GM12878 (cell line): Measurements from ENCODE around the gene ENPP7. TPM values are rescaled to one million over a fixed set of nuclear protein-coding genes. Genes with fewer than 3 reads are reported as not detected.

Source experiments
- ATAC-seq: fragments of 200-7000 bp; cut with Tn5 transposase; 3 replicates; pipeline ENCODE4 v1.9.1; 2020; ENCODE audit warnings: mild to moderate bottlenecking, moderate library complexity
- BruUV-seq: library from RNA; stranded (reverse); fragments of 400-500 nt; replicated peaks from 2 replicates; lab custom pipeline; 2021; lab: Mats Ljungman, UMichigan
- CTCF ChIA-PET: fragments of 300-600 bp; sonication (Branson Sonifier 250); formaldehyde crosslinking; extraction: SDS; loops from one replicate; lab custom pipeline; 2021; ENCODE audit warnings: inconsistent platforms; lab: Yijun Ruan, JAX
- POLR2A ChIA-PET: fragments of 350-600 bp; formaldehyde crosslinking; extraction: SDS; loops from one replicate; lab custom pipeline; 2021; ENCODE audit warnings: inconsistent platforms; lab: Charles Lee
- RAD21 ChIA-PET: fragments of 300-600 bp; sonication (Branson Sonifier 250); formaldehyde crosslinking; loops from one replicate; lab custom pipeline; 2023; ENCODE audit warnings: antibody characterized with exemption; ENCODE audit not compliant: unreplicated experiment; lab: Charles Lee
- SMC1A ChIA-PET: fragments of 300-600 bp; sonication (Branson Sonifier 250); formaldehyde crosslinking; loops from one replicate; lab custom pipeline; 2023; ENCODE audit not compliant: unreplicated experiment, uncharacterized antibody; lab: Charles Lee
- DNase-seq: peaks from one replicate; pipeline ENCODE4 v3.0.0-alpha.2; 2011; ENCODE audit warnings: low read depth, low spot score
- FAIRE-seq: peaks from 3 replicates; lab custom pipeline; 2011; peaks lifted over from hg19 to GRCh38; lab: Jason Lieb, UNC
- H2AFZ ChIP-seq: 2 replicates; pipeline ENCODE4 v1.6.0; 2011; ENCODE audit warnings: low read depth, low read length, control low read depth; ENCODE audit not compliant: control insufficient read depth
- H3K27ac ChIP-seq: 2 replicates; pipeline ENCODE4 v1.5.1; 2011; ENCODE audit warnings: control low read depth; ENCODE audit not compliant: control insufficient read depth, insufficient read depth
- H3K27me3 ChIP-seq, 2 experiments: replicated peaks in 1 of 2; 2 replicates each; pipeline versions ENCODE4 v1.6.0 to v1.6.1; 2011; ENCODE audit warnings: low read length in 1 of 2; ENCODE audit not compliant: control insufficient read depth in 2 of 2, insufficient read depth in 2 of 2
- H3K36me3 ChIP-seq, 2 experiments: 2 replicates each; pipeline ENCODE4 v1.5.1; 2011; ENCODE audit warnings: low read length in 1 of 2; ENCODE audit not compliant: control insufficient read depth in 2 of 2, insufficient read depth in 2 of 2
- H3K4me1 ChIP-seq: 2 replicates; pipeline ENCODE4 v1.6.1; 2011; ENCODE audit warnings: mild to moderate bottlenecking, low read length, moderate library complexity, mixed read lengths; ENCODE audit not compliant: control insufficient read depth, insufficient read depth
- H3K4me2 ChIP-seq: 2 replicates; pipeline ENCODE4 v1.6.0; 2011; ENCODE audit warnings: control low read depth; ENCODE audit not compliant: control insufficient read depth, insufficient read depth
- H3K4me3 ChIP-seq: fragments of 200-600 bp; sonication (generic); 2 replicates; pipeline ENCODE4 v1.5.1; 2016
- H3K79me2 ChIP-seq: 2 replicates; pipeline ENCODE4 v1.6.0; 2011; ENCODE audit warnings: low read length; ENCODE audit not compliant: control insufficient read depth, insufficient read depth
- H3K9ac ChIP-seq: 2 replicates; pipeline ENCODE4 v1.8.0; 2011; ENCODE audit warnings: low read length, control low read depth, mixed read lengths; ENCODE audit not compliant: control insufficient read depth, insufficient read depth
- H3K9me3 ChIP-seq: replicated peaks from 3 replicates; pipeline ENCODE4 v1.5.1; 2011; ENCODE audit warnings: mild to moderate bottlenecking, low read length; ENCODE audit not compliant: control insufficient read depth, insufficient read depth
- H4K20me1 ChIP-seq: 2 replicates; pipeline ENCODE4 v1.6.0; 2011; ENCODE audit not compliant: control insufficient read depth, insufficient read depth
- CEBPZ ChIP-seq: fragments of 150-350 bp; IDR thresholded peaks from 2 replicates; pipeline ENCODE4 v1.6.1; 2016; ENCODE audit warnings: low read depth, low read length
- FOXK2 ChIP-seq: fragments of 450-650 bp; IDR thresholded peaks from 2 replicates; pipeline ENCODE4 v1.6.1; 2017; ENCODE audit warnings: mild to moderate bottlenecking, moderate library complexity
- IKZF1 ChIP-seq: fragments of 450-650 bp; conservative IDR thresholded peaks from 2 replicates; pipeline ENCODE4 v1.6.1; 2017; ENCODE audit warnings: antibody characterized with exemption, mild to moderate bottlenecking
- KAT2A ChIP-seq: conservative IDR thresholded peaks from 2 replicates; pipeline ENCODE4 v1.6.1; 2011; ENCODE audit warnings: low read depth, low read length; ENCODE audit not compliant: control insufficient read depth
- MEF2B ChIP-seq: fragments of 450-650 bp; IDR thresholded peaks from 2 replicates; pipeline ENCODE4 v1.6.1; 2018; ENCODE audit warnings: mild to moderate bottlenecking, moderate library complexity; ENCODE audit not compliant: partially characterized antibody, poor library complexity, severe bottlenecking
- NR2C1 ChIP-seq: fragments of 450-650 bp; IDR thresholded peaks from 2 replicates; pipeline ENCODE4 v1.6.1; 2017; ENCODE audit warnings: antibody characterized with exemption, mild to moderate bottlenecking, moderate library complexity
- STAT3 ChIP-seq: IDR thresholded peaks from 2 replicates; pipeline ENCODE4 v1.6.1; 2011; ENCODE audit warnings: low read depth, low read length, improper control_type of control experiment
- WGBS: methylation state at CpG from one replicate; pipeline ENCODE4 v1.1.6; 2016; ENCODE audit warnings: low lambda C conversion rate; ENCODE audit not compliant: insufficient replicate concordance, insufficient coverage; ENCODE audit errors: missing lambda C conversion rate; 5-methylcytosine and 5-hydroxymethylcytosine counted together
- in situ Hi-C: fragments of 300-500 bp; cut with MboI; formaldehyde crosslinking; loops from 9 replicates; pipeline ENCODE4 v1.14.3; 2018; ENCODE audit warnings: mixed read lengths
- intact Hi-C: fragments of 100-400 bp; cut with micrococcal nuclease; formaldehyde crosslinking; loops from one replicate; pipeline ENCODE4 v1.14.2; 2022; ENCODE audit not compliant: unreplicated experiment
- polyA plus RNA-seq, 11 experiments: library from polyadenylated mRNA; depleted of rRNA in 4 of 11; unstranded in 6 of 11; stranded (reverse) in 5 of 11; fragments of >200 nt; fragmentation: Nextera tagmentation in 4 of 11; fragmentation: Illumina TruSeq in 1 of 11; extraction: Ambion mirVana in 4 of 11; extraction: Trizol in 1 of 11; gene quantifications; 1 replicate in 1 of 11; 2 replicates in 10 of 11; pipeline versions ENCODE4 v1.2.1 to v1.2.3, GENCODE V29; 2011 to 2016; ENCODE audit warnings: inconsistent platforms in 2 of 11, missing spikeins in 2 of 11, low read depth in 1 of 11
- total RNA-seq, 4 experiments: library from RNA; depleted of rRNA in 3 of 4; stranded (reverse); fragments of >200 nt in 3 of 4; fragmentation: Illumina TruSeq in 1 of 4; extraction: Trizol in 1 of 4; gene quantifications; 2 replicates each; pipeline versions ENCODE4 v1.2.1 to v1.2.3, GENCODE V29; 2013 to 2021
- TF ChIP-seq, protein P1 (sequence below): IDR thresholded peaks from 2 replicates; pipeline ENCODE4 v1.6.1; 2012; ENCODE audit warnings: improper control_type of control experiment, low read depth, low read length; ENCODE audit not compliant: insufficient replicate concordance

The ENPP7 gene
- total and polyA plus RNA-seq, 10 of the 15 experiments (the other 5 are each of a cell fraction or from before 2014, with no cell fraction given) = 0.04 to 0.41 (median 0.18) TPM; not detected in 1

DNA sequence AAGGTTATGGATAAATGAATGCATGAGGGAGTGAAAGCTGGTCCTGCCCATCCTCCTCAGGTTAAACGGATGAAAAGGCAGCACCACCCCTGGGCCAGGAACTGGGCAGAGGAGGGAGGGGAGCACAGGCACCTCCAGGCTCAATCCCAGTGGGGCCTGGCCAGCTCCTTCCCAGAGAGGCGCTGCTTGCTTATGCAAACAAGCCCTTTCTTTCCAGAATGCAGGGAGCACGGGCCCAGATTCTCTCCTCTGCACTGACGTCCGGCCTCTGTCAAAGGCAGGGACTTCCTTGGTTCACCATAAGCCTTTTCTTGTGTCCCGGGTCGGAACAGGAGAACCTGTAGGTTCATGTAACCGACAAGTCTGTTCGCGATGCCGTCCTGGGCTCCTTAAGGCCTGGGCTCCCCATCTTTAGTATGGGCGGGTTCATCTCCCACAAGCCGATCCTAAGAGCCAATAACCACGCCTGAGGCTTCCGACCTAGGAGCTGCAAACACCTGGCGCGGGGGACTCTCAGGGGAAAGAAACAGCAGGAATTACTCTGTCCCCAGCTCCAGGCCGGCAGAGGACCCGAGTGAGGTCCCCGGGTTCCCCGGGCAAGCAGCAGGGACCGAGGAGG, 16.3 kb downstream of the ENPP7 start:
- H3K79me2 ChIP-seq = no peaks in the 10 kb centered on the region
- peaks cover 13% of the 10 kb centered on the region for H3K4me1 ChIP-seq
- ChIA-PET CTCF (interaction anchor here (0.8 to 2.3 kb wide), 9 partner anchors 13 to 251 kb away, joined by 3 to 13 read pairs (median 5); no protein-coding TSS in a partner anchor), POLR2A (no interaction called here), SMC1A (no interaction called here), RAD21 (interaction anchor here (1.3 kb wide), 1 partner anchor 64 kb away, joined by 10 read pairs; no protein-coding TSS in a partner anchor)
- H3K4me2 ChIP-seq = no peak overlapping the region
- no peak overlapping the region for H3K27ac ChIP-seq
- no peak overlapping the region for H3K9ac ChIP-seq
- in situ Hi-C loops (no loop called here), intact Hi-C loops (loop anchor here (2.0 to 5.0 kb wide), 2 partner anchors 90 to 228 kb away; partner anchors contain the start of gene CBX4)
- TF ChIP-seq MEF2B (no peak), KAT2A (no peak), CEBPZ (no peak), NR2C1 (no peak), IKZF1 (no peak), STAT3 (no peak), FOXK2 (no peak)
- TF ChIP-seq, protein P1, sequence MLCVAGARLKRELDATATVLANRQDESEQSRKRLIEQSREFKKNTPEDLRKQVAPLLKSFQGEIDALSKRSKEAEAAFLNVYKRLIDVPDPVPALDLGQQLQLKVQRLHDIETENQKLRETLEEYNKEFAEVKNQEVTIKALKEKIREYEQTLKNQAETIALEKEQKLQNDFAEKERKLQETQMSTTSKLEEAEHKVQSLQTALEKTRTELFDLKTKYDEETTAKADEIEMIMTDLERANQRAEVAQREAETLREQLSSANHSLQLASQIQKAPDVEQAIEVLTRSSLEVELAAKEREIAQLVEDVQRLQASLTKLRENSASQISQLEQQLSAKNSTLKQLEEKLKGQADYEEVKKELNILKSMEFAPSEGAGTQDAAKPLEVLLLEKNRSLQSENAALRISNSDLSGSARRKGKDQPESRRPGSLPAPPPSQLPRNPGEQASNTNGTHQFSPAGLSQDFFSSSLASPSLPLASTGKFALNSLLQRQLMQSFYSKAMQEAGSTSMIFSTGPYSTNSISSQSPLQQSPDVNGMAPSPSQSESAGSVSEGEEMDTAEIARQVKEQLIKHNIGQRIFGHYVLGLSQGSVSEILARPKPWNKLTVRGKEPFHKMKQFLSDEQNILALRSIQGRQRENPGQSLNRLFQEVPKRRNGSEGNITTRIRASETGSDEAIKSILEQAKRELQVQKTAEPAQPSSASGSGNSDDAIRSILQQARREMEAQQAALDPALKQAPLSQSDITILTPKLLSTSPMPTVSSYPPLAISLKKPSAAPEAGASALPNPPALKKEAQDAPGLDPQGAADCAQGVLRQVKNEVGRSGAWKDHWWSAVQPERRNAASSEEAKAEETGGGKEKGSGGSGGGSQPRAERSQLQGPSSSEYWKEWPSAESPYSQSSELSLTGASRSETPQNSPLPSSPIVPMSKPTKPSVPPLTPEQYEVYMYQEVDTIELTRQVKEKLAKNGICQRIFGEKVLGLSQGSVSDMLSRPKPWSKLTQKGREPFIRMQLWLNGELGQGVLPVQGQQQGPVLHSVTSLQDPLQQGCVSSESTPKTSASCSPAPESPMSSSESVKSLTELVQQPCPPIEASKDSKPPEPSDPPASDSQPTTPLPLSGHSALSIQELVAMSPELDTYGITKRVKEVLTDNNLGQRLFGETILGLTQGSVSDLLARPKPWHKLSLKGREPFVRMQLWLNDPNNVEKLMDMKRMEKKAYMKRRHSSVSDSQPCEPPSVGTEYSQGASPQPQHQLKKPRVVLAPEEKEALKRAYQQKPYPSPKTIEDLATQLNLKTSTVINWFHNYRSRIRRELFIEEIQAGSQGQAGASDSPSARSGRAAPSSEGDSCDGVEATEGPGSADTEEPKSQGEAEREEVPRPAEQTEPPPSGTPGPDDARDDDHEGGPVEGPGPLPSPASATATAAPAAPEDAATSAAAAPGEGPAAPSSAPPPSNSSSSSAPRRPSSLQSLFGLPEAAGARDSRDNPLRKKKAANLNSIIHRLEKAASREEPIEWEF = no peak
- H3K4me3 ChIP-seq = no peak overlapping the region
- H2AFZ ChIP-seq = no peak overlapping the region
- H4K20me1 ChIP-seq = no peaks in the 10 kb centered on the region
- FAIRE-seq (no peak), DNase-seq (no peak), ATAC-seq (no peak)
- WGBS = 51% methylated on average over 22 of the region's 22 CpGs
- H3K36me3 ChIP-seq = no peaks in the 10 kb centered on the region
- BruUV-seq = no TSS peak
- no peaks in the 10 kb centered on the region for H3K9me3 ChIP-seq
- H3K27me3 ChIP-seq = peaks cover 0 to 4% of the 10 kb centered on the region in 2 experiments; a peak in 2 of 4 replicates
